PC-3 (cell line): Measurements from ENCODE around the gene TTC19. TPM values are rescaled to one million over a fixed set of nuclear protein-coding genes. Genes with fewer than 3 reads are reported as not detected.
"Not testable (repeated sequence)": the region's sequence is repeated elsewhere in the genome, so short reads cannot be mapped to it uniquely, and the experiment has no call there.

Source experiments
- ATAC-seq: fragments of 200-7000 bp; cut with Tn5 transposase; 2 replicates; pipeline ENCODE4 v1.9.1; 2020; ENCODE audit warnings: mild to moderate bottlenecking, moderate library complexity
- BruUV-seq: library from RNA; stranded (reverse); fragments of 400-500 nt; replicated peaks from 2 replicates; lab custom pipeline; 2021; lab: Mats Ljungman, UMichigan
- CTCF ChIA-PET: fragments of 300-600 bp; sonication (Branson Sonifier 250); formaldehyde crosslinking; loops from one replicate; lab custom pipeline; 2022; ENCODE audit warnings: antibody characterized with exemption; lab: Charles Lee
- POLR2A ChIA-PET: fragments of 300-600 bp; sonication (Branson Sonifier 250); formaldehyde crosslinking; loops from one replicate; lab custom pipeline; 2022; ENCODE audit warnings: antibody characterized with exemption; ENCODE audit not compliant: unreplicated experiment; lab: Charles Lee
- DNase-seq: peaks from one replicate; pipeline ENCODE4 v3.0.0-alpha.2; 2015
- H2AFZ ChIP-seq: fragments of 300-600 bp; sonication (generic); 2 replicates; pipeline ENCODE4 v1.6.0; 2016; ENCODE audit warnings: antibody characterized with exemption, low read length
- H3F3A ChIP-seq: fragments of 300-600 bp; sonication (generic); one replicate; pipeline ENCODE4 v1.6.0; 2017; ENCODE audit warnings: antibody characterized with exemption, low read length, control low read depth, mild to moderate bottlenecking; ENCODE audit not compliant: unreplicated experiment
- H3K27ac ChIP-seq: fragments of 300-600 bp; sonication (generic); 2 replicates; pipeline ENCODE4 v1.5.1; 2016; ENCODE audit warnings: mild to moderate bottlenecking, low read length
- H3K27me3 ChIP-seq: fragments of 300-600 bp; sonication (generic); 2 replicates; pipeline ENCODE4 v1.6.1; 2016; ENCODE audit warnings: low read length, mixed read lengths
- H3K36me3 ChIP-seq: fragments of 300-600 bp; sonication (generic); 2 replicates; pipeline ENCODE4 v1.6.1; 2016; ENCODE audit warnings: low read depth, mixed run types, low read length, mixed read lengths
- H3K4me1 ChIP-seq: fragments of 300-600 bp; sonication (generic); 2 replicates; pipeline ENCODE4 v1.5.1; 2016; ENCODE audit warnings: low read length; ENCODE audit not compliant: insufficient read depth
- H3K4me2 ChIP-seq: fragments of 300-600 bp; sonication (generic); 2 replicates; pipeline ENCODE4 v1.6.0; 2016; ENCODE audit warnings: low read length
- H3K4me3 ChIP-seq: fragments of 300-600 bp; sonication (generic); 2 replicates; pipeline ENCODE4 v1.5.1; 2016; ENCODE audit warnings: mild to moderate bottlenecking, low read length, mixed read lengths
- H3K79me2 ChIP-seq: fragments of 300-600 bp; sonication (generic); 2 replicates; pipeline ENCODE4 v1.6.1; 2017; ENCODE audit warnings: low read length, mixed read lengths
- H3K9ac ChIP-seq: fragments of 300-600 bp; sonication (generic); 2 replicates; pipeline ENCODE4 v1.6.0; 2016; ENCODE audit warnings: mild to moderate bottlenecking, low read length
- H3K9me2 ChIP-seq: fragments of 300-600 bp; sonication (generic); replicated peaks from 2 replicates; pipeline ENCODE4 v1.6.1; 2016; ENCODE audit warnings: mixed run types, low read length, mixed read lengths
- H3K9me3 ChIP-seq: fragments of 300-600 bp; sonication (generic); 2 replicates; pipeline ENCODE4 v1.6.1; 2016; ENCODE audit warnings: low read length, mixed read lengths
- H4K20me1 ChIP-seq: fragments of 300-600 bp; sonication (generic); 2 replicates; pipeline ENCODE4 v1.6.1; 2016; ENCODE audit warnings: low read length, mixed read lengths
- EZH2 ChIP-seq: fragments of 300-600 bp; sonication (generic); IDR thresholded peaks from one replicate; pipeline ENCODE4 v1.6.1; 2017; ENCODE audit warnings: antibody characterized with exemption, mild to moderate bottlenecking, low read length; ENCODE audit not compliant: unreplicated experiment
- EZH2phosphoT487 ChIP-seq: fragments of 300-600 bp; sonication (generic); IDR thresholded peaks from 2 replicates; pipeline ENCODE4 v1.6.1; 2018; ENCODE audit warnings: mild to moderate bottlenecking, antibody characterized with exemption, low read length, borderline replicate concordance
- intact Hi-C: fragments of 100-400 bp; cut with micrococcal nuclease; formaldehyde crosslinking; loops from 2 replicates; pipeline ENCODE4 v1.9.0; 2023
- total RNA-seq: library from RNA; depleted of rRNA; stranded (reverse); fragments of >200 nt; gene quantifications from 2 replicates; pipeline ENCODE4 v1.2.3, GENCODE V29; 2014
- TF ChIP-seq, protein P1 (sequence below): fragments of 300-600 bp; sonication (generic); conservative IDR thresholded peaks from 2 replicates; pipeline ENCODE4 v1.5.1; 2017; ENCODE audit warnings: antibody characterized with exemption, low read depth, mild to moderate bottlenecking, low read length

TTC19 gene
- total RNA-seq, 1 experiment from 2014 or later = 187 TPM

DNA sequence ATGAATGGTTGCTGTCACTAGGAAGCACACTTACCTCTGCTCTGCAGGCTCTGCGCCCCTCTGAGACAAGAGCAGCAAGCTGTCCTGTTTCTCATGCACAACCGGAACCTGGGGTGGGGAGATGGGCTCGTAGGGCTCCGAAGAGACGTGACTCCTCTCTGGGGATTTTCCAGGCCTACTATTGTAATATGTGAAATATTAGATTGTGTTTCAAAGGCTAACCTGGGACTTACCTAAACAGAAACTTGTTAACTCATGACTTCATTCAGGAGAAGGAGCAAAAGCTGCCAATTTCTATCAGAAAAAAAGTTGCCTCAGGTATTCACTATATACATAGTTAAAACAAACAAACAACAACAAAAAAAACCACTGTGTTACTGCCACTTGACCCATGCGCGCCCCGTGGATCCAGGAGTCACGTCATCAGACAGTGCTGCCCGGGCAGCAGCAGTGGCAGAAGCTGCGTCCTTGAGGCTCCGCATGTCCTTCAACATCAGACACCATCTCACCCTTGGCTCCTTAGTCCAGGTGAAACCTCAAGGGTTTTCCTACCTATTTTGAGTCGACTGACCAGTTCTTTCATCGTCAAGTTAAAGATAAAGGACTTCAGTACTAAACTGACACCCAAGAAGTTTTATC is 49.3 kb downstream of the TTC19 start:
- CTCF ChIA-PET = no interaction called here

DNA sequence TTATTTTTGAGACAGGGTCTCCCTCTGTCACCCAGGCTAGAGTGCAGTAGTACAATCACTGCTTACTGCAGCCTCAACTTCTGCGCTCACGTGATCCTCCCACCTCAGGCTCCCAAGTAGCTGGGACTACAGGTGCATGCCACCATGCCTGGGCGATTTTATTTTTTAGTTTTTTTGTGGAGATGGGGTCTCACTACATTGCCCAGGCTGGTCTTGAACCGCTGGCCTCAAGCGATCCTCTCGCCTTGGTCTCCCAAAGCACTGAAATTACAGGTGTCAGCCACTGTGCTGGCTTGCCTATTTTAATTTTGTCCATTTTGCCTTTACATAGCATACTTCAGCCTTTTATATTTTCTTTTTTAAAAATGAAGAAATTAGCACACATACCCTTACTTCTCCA is 51.2 kb downstream of the TTC19 start:
- Histone ChIP-seq H3K4me1 (no peaks in the 10 kb centered on the region), H3K9me3 (no peaks in the 10 kb centered on the region), H4K20me1 (no peaks in the 10 kb centered on the region), H3K9ac (no peak overlapping the region), H2AFZ (no peak overlapping the region), H3K4me3 (no peak overlapping the region), H3K79me2 (0 out of 2 replicates have a peak, but pooled peaks cover 4% of the 10 kb centered on the region), H3F3A (no peaks in the 10 kb centered on the region), H3K36me3 (peaks cover 41% of the 10 kb centered on the region), H3K9me2 (no peaks in the 10 kb centered on the region), H3K4me2 (no peak overlapping the region), H3K27ac (no peak overlapping the region), H3K27me3 (no peaks in the 10 kb centered on the region)
- CTCF ChIA-PET = no interaction called here
- ATAC-seq = no peak
- POLR2A ChIA-PET = no interaction called here
- no TSS peak for BruUV-seq
- intact Hi-C loops = no loop called here
- no peak for DNase-seq
- TF ChIP-seq, protein P1, sequence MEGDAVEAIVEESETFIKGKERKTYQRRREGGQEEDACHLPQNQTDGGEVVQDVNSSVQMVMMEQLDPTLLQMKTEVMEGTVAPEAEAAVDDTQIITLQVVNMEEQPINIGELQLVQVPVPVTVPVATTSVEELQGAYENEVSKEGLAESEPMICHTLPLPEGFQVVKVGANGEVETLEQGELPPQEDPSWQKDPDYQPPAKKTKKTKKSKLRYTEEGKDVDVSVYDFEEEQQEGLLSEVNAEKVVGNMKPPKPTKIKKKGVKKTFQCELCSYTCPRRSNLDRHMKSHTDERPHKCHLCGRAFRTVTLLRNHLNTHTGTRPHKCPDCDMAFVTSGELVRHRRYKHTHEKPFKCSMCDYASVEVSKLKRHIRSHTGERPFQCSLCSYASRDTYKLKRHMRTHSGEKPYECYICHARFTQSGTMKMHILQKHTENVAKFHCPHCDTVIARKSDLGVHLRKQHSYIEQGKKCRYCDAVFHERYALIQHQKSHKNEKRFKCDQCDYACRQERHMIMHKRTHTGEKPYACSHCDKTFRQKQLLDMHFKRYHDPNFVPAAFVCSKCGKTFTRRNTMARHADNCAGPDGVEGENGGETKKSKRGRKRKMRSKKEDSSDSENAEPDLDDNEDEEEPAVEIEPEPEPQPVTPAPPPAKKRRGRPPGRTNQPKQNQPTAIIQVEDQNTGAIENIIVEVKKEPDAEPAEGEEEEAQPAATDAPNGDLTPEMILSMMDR = no peak
- no peak for TF ChIP-seq EZH2phosphoT487
- no peak for TF ChIP-seq EZH2

More for the DNA sequence above, 49.3 kb downstream of the TTC19 start:
- Histone ChIP-seq H3K36me3 (peaks cover 45% of the 10 kb centered on the region), H4K20me1 (no peaks in the 10 kb centered on the region), H3K9ac (no peak overlapping the region), H3K79me2 (0 out of 2 replicates have a peak, but pooled peaks cover 4% of the 10 kb centered on the region), H3K27ac (no peak overlapping the region), H2AFZ (no peak overlapping the region), H3K4me2 (no peak overlapping the region), H3K4me3 (no peak overlapping the region), H3F3A (no peaks in the 10 kb centered on the region), H3K9me3 (no peaks in the 10 kb centered on the region), H3K9me2 (no peaks in the 10 kb centered on the region), H3K27me3 (no peaks in the 10 kb centered on the region), H3K4me1 (no peaks in the 10 kb centered on the region)
- POLR2A ChIA-PET = no interaction called here
- ATAC-seq = no peak
- no peak for DNase-seq
- TF ChIP-seq EZH2phosphoT487 = no peak
- TF ChIP-seq EZH2 = no peak
- no TSS peak for BruUV-seq
- intact Hi-C loops = no loop called here

DNA sequence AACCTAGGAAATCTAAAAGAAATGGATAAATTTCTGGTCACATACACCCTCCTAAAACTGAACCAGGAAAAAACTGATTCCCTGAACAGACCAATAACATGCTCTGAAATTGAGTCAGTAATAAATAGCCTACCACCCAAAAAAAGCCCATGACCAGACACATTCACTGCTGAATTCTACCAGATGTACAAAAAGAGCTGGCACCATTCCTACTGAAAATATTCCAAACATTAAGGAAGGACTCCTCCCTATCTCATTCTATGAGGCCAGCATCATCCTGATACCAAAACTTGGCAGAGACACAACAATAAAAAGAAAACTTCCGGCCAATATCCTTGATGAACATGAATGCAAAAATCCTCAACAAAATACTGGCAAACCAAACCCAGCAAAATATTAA is 52.9 kb downstream of the TTC19 start:
- no peak for ATAC-seq
- Histone ChIP-seq H4K20me1 (no peaks in the 10 kb centered on the region), H3K9me3 (no peaks in the 10 kb centered on the region), H3K9ac (no peak overlapping the region), H3K36me3 (peaks cover 40% of the 10 kb centered on the region), H3K4me2 (no peak overlapping the region), H3F3A (no peaks in the 10 kb centered on the region), H3K27me3 (no peaks in the 10 kb centered on the region), H3K79me2 (0 out of 2 replicates have a peak, but pooled peaks cover 4% of the 10 kb centered on the region), H3K4me1 (no peaks in the 10 kb centered on the region), H3K4me3 (no peak overlapping the region), H3K27ac (no peak overlapping the region), H2AFZ (no peak overlapping the region), H3K9me2 (no peaks in the 10 kb centered on the region)
- POLR2A ChIA-PET = no interaction called here
- intact Hi-C loops = no loop called here
- BruUV-seq = no TSS peak
- no peak for DNase-seq
- no peak for TF ChIP-seq EZH2phosphoT487
- TF ChIP-seq, protein P1 = no peak
- CTCF ChIA-PET = no interaction called here

DNA sequence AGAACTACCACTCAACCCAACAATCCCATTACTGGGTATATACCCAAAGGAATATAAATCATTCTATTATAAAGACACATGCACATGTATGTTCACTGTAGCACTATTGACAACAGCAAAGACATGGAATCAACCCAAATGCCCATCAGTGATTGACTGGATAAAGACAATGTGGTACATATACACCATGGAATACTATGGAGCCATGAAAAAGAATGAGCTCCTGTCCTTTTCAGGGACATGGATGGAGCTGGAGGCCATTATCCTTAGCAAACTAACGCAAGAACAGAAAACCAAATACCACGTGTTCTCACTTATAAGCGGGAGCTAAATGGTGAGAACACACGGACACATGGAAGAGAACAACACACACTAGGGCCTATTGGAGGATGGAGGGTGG is 55.5 kb downstream of the TTC19 start:
- H4K20me1 ChIP-seq, H3K4me1 ChIP-seq, H3K9me3 ChIP-seq, ATAC-seq, BruUV-seq, H3K4me3 ChIP-seq, H3K9ac ChIP-seq, CTCF ChIA-PET, intact Hi-C loops, H3F3A ChIP-seq, H3K79me2 ChIP-seq, DNase-seq, H3K27ac ChIP-seq, POLR2A ChIA-PET, H2AFZ ChIP-seq, H3K27me3 ChIP-seq, H3K4me2 ChIP-seq, H3K9me2 ChIP-seq: not testable (repeated sequence)
- H3K36me3 ChIP-seq = peaks cover 45% of the 10 kb centered on the region
